ENCODE data around the gene RADIL.

RADIL gene

GRCh38 chr7:4772306-4772705 is 111.2 kb downstream of the RADIL start:
- no peak for DNase-seq

- no peak for DNase-seq
These were observed 111.8 kb downstream of the RADIL start for GRCh38 chr7:4771737-4772136.

- DNase-seq = no peak
These were observed 112.6 kb downstream of the RADIL start for GRCh38 chr7:4770886-4771285.

- DNase-seq = no peak
These were observed 113.8 kb downstream of the RADIL start for GRCh38 chr7:4769761-4770160.

- DNase-seq = no peak
These were observed 114.6 kb downstream of the RADIL start for GRCh38 chr7:4768597-4769569.

- no peak for DNase-seq
These were observed 116.6 kb downstream of the RADIL start for GRCh38 chr7:4766666-4767519.

- DNase-seq = no peak
These were observed 117.6 kb downstream of the RADIL start for GRCh38 chr7:4765776-4766490.

GRCh38 chr7:4764402-4765007 is 119.0 kb downstream of the RADIL start:
- DNase-seq = no peak

GRCh38 chr7:4763794-4764185 is 119.7 kb downstream of the RADIL start:
- DNase-seq = no peak

- no peak for DNase-seq
These were observed 120.3 kb downstream of the RADIL start for GRCh38 chr7:4763091-4763793.

- DNase-seq = no peak
These were observed 121.1 kb downstream of the RADIL start for GRCh38 chr7:4762121-4763055.

- no peak for DNase-seq
These were observed 122.6 kb downstream of the RADIL start for GRCh38 chr7:4760952-4761351.

- no peak for DNase-seq
These were observed 124.3 kb downstream of the RADIL start for GRCh38 chr7:4759211-4759610.

GRCh38 chr7:4758791-4759190 is 124.7 kb downstream of the RADIL start:
- DNase-seq = no peak

- DNase-seq = no peak
These were observed 125.4 kb downstream of the RADIL start for GRCh38 chr7:4758111-4758510.

- DNase-seq = no peak
These were observed 128.5 kb downstream of the RADIL start for GRCh38 chr7:4755045-4755444.

- DNase-seq = no peak
These were observed 129.0 kb downstream of the RADIL start for GRCh38 chr7:4754433-4755010.

GRCh38 chr7:4753598-4754432 is 129.7 kb downstream of the RADIL start:
- DNase-seq = peak; percentile 37

- DNase-seq = no peak
These were observed 132.0 kb downstream of the RADIL start for GRCh38 chr7:4751398-4751947.
